IPS-18c (cell line): ENCODE data around the gene ZFYVE27.

Experiments
- H3K4me3 ChIP-seq: 2 replicates; pipeline ENCODE4 v1.7.0; 2013; ENCODE audit warnings: low read depth, mild to moderate bottlenecking, low read length, moderate library complexity; ENCODE audit not compliant: insufficient read depth
- H3K9me3 ChIP-seq: one replicate; pipeline ENCODE4 v1.6.1; 2013; ENCODE audit warnings: mild to moderate bottlenecking, low read length, moderate library complexity; ENCODE audit not compliant: control insufficient read depth, insufficient read depth

The ZFYVE27 gene

GRCh38 chr10:97713339-97713825 is 23.5 kb upstream of the ZFYVE27 start, which contains the start of gene MARVELD1:
TSS of gene MARVELD1 (plus strand) at chr10:97713730. CDS start at chr10:97713877, 147 bp downstream.
- H3K4me3 ChIP-seq = peak within 1 kb of the TSS; percentile 86
- H3K9me3 ChIP-seq = no peaks in the 10 kb centered on the region

GRCh38 chr10:97713826-97714400 is 23.0 kb upstream of the ZFYVE27 start:
- Histone ChIP-seq H3K9me3 (no peaks in the 10 kb centered on the region), H3K4me3 (peak overlapping the region; percentile 86)

GRCh38 chr10:97714401-97715258 is 22.3 kb upstream of the ZFYVE27 start:
- peak overlapping the region; percentile 86 for H3K4me3 ChIP-seq

DNA sequence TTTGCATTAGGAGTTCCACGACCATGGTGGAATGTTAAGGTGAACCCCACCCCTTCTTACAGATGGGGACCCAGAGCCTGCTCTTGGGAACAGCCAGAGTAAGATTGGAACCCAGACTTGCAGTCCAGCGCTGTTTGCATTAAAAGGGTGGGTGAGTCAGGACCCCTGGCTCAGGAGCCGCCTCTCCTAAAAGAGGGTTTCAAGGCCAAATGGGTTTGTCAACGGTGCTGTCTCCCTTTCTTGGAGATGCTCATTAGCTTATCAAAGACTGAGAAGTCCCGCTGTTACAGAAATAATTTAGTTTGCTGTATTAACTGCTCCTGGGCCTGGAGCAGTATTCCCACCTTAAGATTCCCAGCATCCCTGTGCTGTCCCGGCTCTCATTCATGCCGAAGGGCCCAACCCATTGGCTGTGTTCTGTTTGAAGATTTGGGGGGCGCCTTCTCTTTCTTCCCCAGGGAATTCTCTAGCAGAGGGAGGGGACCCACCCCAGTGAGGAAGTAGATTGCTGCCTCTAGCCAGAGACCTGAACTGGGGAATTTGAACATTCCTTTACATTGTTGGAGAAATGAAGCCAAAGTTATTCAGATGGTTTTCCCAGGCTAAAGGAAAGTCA is 21.6 kb upstream of the ZFYVE27 start:
- H3K4me3 ChIP-seq = peak overlapping the region; percentile 86
- no peaks in the 10 kb centered on the region for H3K9me3 ChIP-seq

More at GRCh38 chr10:97714401-97715258, 22.3 kb upstream of the ZFYVE27 start:
- H3K9me3 ChIP-seq = no peaks in the 10 kb centered on the region

DNA sequence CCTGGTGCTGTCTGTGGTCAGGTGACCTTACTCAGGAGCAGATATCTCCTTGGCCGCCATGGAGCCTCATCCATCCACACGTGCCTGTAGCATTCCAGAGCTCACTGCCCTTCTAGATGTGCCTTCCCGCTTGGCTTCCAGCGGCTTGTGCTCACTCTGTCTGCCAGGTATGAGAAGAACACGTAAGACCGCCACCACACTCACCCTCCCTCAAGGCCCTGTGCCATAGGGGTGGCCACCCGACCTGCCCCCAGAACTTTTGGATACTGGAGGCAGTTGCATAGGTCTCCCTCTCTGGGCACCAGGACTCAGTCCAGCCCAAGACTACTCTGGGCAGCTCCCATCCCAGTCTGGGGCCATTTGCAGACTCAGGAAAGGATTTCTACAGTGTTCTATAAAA is 19.3 kb upstream of the ZFYVE27 start:
- Histone ChIP-seq H3K4me3 (no peak overlapping the region), H3K9me3 (no peaks in the 10 kb centered on the region)

GRCh38 chr10:97718178-97718577 is 18.8 kb upstream of the ZFYVE27 start:
- H3K9me3 ChIP-seq = no peaks in the 10 kb centered on the region
- no peak overlapping the region for H3K4me3 ChIP-seq

- H3K9me3 ChIP-seq = no peaks in the 10 kb centered on the region
- H3K4me3 ChIP-seq = no peak overlapping the region
Observed at GRCh38 chr10:97718659-97719142, 18.2 kb upstream of the ZFYVE27 start.

DNA sequence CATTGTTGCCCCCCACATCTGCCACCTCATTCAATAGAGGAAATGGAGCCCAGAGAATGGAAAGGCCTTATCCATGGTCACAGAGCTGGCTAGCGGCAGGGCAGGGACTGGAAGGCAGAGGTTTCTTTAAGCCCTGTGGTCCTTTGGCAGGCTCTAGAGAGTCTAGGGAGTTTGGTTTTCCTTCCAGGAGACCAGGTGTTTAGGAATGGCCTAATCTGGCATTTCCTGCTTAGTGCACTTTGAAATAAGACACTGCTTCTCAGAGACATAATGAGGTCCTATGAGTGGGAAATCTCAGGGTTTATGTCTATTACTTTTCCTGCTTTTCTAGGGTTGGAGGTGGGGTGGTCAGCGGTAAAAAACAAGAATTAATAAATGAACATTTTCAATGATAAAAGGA is 17.3 kb upstream of the ZFYVE27 start:
- H3K4me3 ChIP-seq = no peak overlapping the region
- no peaks in the 10 kb centered on the region for H3K9me3 ChIP-seq

DNA sequence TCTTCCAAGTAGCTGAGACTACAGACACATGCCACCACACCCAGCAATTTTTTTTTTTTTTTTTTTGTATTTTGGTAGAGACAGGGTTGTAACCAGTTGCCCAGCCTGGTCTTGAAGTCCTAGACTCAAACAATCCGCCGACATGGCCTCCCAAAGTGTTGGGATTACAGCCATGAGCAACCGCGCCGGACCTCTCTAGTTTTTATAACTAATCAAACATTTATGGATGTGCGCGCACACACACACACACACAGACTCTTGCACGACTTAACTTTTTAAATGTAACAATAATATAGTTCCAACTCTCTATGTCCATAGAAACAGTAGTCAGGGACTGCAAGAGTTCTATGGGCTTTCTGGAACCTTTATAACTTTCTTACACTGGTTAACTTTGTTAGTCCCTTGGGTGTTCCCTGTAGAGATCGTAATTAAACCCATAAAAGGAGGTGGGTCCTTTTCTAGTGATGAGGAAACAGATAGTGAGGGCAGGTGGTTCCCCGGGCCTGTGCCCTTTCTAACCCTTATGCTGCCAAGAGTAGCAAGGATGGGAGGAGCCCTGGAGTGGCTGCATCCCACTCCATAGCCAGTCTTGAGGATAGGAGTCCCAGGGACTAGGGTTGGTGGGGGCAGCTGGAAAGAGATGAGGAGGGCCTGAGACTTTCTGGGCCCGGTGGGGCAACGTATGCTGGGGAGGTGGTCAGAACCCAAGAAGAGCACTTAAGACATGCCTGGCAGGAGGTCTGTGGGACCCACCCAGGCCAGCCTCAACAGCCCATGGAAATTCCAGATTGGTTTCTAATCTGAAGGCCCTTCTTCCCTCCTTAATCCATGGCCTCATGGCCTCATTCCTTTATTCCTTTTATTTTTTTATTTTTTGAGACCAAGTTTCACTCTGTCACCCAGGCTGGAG is 14.8 kb upstream of the ZFYVE27 start:
- no peak overlapping the region for H3K4me3 ChIP-seq
- H3K9me3 ChIP-seq = no peaks in the 10 kb centered on the region

GRCh38 chr10:97723001-97723400 is 13.9 kb upstream of the ZFYVE27 start:
- Histone ChIP-seq H3K4me3 (no peak overlapping the region), H3K9me3 (no peaks in the 10 kb centered on the region)

DNA sequence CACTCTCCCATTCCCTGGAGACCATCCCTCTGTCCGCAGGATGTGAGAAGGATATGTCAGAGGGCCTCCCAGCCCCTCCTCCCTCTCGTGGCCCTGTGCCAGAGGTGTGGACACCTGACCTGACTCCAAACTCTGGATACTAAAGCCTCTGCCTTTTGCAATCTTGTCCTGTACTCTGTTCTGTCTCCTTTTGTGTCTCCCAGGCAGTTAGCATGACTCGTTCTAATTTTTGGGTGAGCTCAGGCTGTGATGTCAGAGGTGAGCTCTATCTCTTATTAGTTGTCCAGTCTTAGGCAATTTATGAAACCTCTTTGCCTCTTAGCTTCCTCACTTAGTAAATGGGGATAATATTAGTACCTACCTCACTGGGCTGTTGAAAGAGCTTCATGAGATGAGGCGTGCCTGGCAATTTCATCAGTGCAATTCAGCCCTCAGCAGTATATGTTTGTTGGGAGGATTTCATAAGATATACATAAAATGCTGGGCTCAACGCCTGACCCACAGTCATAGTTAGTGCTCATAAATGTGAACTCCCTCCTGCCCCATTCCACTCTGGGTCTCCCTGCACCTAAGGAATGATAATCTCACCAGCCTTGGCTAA is 12.5 kb upstream of the ZFYVE27 start:
- Histone ChIP-seq H3K4me3 (no peak overlapping the region), H3K9me3 (no peaks in the 10 kb centered on the region)

DNA sequence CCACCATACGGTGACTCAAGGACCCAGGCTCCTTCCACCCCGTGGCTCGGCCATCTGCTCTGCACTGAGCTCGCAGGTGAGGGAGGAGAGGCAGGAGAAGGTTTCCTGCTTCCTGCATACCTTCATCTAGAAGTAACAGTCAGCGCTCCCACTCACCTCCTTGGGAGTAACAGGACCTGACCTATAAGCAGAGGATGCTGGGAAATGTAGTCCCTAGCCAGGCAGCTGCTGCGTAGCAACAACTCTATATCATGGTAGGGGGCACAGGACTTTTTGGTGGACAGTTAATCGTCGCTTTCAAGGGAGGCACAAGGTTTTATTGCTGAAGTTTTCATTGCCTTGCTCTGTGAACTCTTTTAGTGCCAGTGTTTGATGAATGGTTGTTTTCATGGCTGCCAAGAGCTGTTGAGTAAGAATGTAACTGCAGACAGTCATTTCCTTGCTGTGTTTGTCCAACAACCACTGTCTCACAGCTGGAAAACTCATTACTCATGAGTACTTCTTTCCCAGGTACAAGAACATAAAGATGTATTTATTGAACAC is 10.2 kb upstream of the ZFYVE27 start:
- Histone ChIP-seq H3K4me3 (no peak overlapping the region), H3K9me3 (no peaks in the 10 kb centered on the region)

DNA sequence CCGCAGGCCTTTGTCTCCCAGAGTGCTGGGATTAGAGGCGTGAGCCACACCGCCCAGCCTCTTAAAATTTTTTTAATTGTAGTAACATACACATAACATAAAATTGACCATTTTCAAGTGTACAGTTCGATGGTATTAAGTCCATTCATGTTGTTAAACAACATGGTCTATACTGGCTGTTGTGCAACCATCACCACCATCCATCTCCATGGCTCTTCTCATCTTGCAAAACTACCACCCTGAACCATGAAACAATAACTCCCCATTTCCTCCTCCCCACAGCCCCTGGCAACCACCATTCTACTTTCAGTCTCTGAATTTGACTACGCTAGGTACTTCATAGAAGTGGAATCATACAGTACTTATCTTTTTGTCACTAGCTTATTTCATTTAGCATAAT is 7.9 kb upstream of the ZFYVE27 start:
- no peaks in the 10 kb centered on the region for H3K9me3 ChIP-seq
- H3K4me3 ChIP-seq = no peak overlapping the region

GRCh38 chr10:97731346-97732051 is 5.4 kb upstream of the ZFYVE27 start:
- Histone ChIP-seq H3K4me3 (no peak overlapping the region), H3K9me3 (peaks cover 5% of the 10 kb centered on the region)

DNA sequence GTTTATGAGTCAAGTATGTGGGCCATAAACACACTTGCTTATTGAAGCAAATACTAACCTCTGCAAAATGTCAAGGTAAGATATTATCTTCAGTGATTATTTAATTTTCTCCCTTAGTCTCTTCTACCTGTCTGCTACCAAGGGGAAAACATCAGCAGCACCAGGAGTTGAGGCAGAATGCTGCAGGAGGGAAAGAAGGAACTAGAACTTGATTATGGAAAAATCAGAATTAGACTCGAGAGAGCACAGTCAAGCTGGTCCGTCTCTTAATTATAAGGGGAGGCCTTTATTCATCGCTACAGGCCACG is 4.9 kb upstream of the ZFYVE27 start:
- Histone ChIP-seq H3K4me3 (no peak overlapping the region), H3K9me3 (peaks cover 6% of the 10 kb centered on the region)

GRCh38 chr10:97733256-97733655 is 3.7 kb upstream of the ZFYVE27 start:
- Histone ChIP-seq H3K9me3 (peaks cover 6% of the 10 kb centered on the region), H3K4me3 (no peak overlapping the region)
